A549 (cell line): ENCODE data around the gene GIN1.

Source experiments
- CBX8 ChIP-seq: fragments of 200-600 bp; sonication (generic); IDR thresholded peaks from 2 replicates; pipeline ENCODE4 v1.6.1; 2016
- POLR2AphosphoS2 ChIP-seq: conservative IDR thresholded peaks from 2 replicates; pipeline ENCODE4 v1.6.1; 2012; ENCODE audit warnings: low read length, improper control_type of control experiment, inconsistent platforms
- TF ChIP-seq, protein P1 (sequence below): IDR thresholded peaks from 2 replicates; pipeline ENCODE4 v1.6.1; 2012
- TF ChIP-seq, protein P2 (sequence below): fragments of >200 bp; sonication (Bioruptor Twin); formaldehyde crosslinking; IDR thresholded peaks from 3 replicates; pipeline ENCODE4 v1.5.1; 2016

GRCh38 chr5:103133231-103133630 lies 13.3 kb upstream of the GIN1 start:
- TF ChIP-seq, protein P1, sequence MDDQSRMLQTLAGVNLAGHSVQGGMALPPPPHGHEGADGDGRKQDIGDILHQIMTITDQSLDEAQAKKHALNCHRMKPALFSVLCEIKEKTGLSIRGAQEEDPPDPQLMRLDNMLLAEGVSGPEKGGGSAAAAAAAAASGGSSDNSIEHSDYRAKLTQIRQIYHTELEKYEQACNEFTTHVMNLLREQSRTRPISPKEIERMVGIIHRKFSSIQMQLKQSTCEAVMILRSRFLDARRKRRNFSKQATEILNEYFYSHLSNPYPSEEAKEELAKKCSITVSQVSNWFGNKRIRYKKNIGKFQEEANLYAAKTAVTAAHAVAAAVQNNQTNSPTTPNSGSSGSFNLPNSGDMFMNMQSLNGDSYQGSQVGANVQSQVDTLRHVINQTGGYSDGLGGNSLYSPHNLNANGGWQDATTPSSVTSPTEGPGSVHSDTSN: no peak
- TF ChIP-seq POLR2AphosphoS2 (no peak), CBX8 (no peak)
- TF ChIP-seq, protein P2, sequence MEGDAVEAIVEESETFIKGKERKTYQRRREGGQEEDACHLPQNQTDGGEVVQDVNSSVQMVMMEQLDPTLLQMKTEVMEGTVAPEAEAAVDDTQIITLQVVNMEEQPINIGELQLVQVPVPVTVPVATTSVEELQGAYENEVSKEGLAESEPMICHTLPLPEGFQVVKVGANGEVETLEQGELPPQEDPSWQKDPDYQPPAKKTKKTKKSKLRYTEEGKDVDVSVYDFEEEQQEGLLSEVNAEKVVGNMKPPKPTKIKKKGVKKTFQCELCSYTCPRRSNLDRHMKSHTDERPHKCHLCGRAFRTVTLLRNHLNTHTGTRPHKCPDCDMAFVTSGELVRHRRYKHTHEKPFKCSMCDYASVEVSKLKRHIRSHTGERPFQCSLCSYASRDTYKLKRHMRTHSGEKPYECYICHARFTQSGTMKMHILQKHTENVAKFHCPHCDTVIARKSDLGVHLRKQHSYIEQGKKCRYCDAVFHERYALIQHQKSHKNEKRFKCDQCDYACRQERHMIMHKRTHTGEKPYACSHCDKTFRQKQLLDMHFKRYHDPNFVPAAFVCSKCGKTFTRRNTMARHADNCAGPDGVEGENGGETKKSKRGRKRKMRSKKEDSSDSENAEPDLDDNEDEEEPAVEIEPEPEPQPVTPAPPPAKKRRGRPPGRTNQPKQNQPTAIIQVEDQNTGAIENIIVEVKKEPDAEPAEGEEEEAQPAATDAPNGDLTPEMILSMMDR: no peak
